IPS DF 6.9 (cell line): ENCODE results near the gene ANTXR2.
"Not testable (repeated sequence)": the region's sequence is repeated elsewhere in the genome, so short reads cannot be mapped to it uniquely, and the experiment has no call there.

ENCODE experiments used
- DNase-seq: peaks from one replicate; pipeline ENCODE4 v3.0.0-alpha.2; 2013; ENCODE audit warnings: low read depth, low spot score
- H3K27ac ChIP-seq: one replicate; pipeline ENCODE4 v1.5.1; 2013; ENCODE audit warnings: low read length, control low read depth
- H3K27me3 ChIP-seq: 2 replicates; pipeline ENCODE4 v1.6.1; 2013; ENCODE audit warnings: mild to moderate bottlenecking, low read length; ENCODE audit not compliant: control insufficient read depth, insufficient read depth
- H3K36me3 ChIP-seq: 2 replicates; pipeline ENCODE4 v1.6.1; 2013; ENCODE audit warnings: low read length; ENCODE audit not compliant: control insufficient read depth, insufficient read depth
- H3K4me1 ChIP-seq: 2 replicates; pipeline ENCODE4 v1.6.1; 2013; ENCODE audit warnings: low read length; ENCODE audit not compliant: control insufficient read depth, insufficient read depth
- H3K4me3 ChIP-seq: 2 replicates; pipeline ENCODE4 v1.5.1; 2013; ENCODE audit warnings: mild to moderate bottlenecking, low read length
- H3K9me3 ChIP-seq: 2 replicates; pipeline ENCODE4 v1.6.1; 2013; ENCODE audit warnings: low read length, inconsistent platforms; ENCODE audit not compliant: control insufficient read depth, insufficient read depth
- WGBS: extraction: QIAGEN DNeasy Blood & Tissue Kit; methylation state at CpG from one replicate; pipeline ENCODE4 v1.1.7; 2013; ENCODE audit warnings: mixed read lengths, missing lambda C conversion rate; ENCODE audit not compliant: insufficient read length, insufficient coverage; 5-methylcytosine and 5-hydroxymethylcytosine counted together

Gene ANTXR2

GRCh38 chr4:80072744-80073472, at the start of gene ANTXR2:
Gene ANTXR2, minus strand, starts transcription at chr4:80073229. Its CDS starts 669 bp downstream, at chr4:80072560.
- DNase-seq: peak; percentile 43
- peak within 1 kb of the TSS; percentile 88 for H3K4me3 ChIP-seq
- no peaks in the 10 kb centered on the region for H3K36me3 ChIP-seq
- H3K27ac ChIP-seq: no peak within 1 kb of the TSS
- H3K27me3 ChIP-seq: no peaks in the 10 kb centered on the region
- no peaks in the 10 kb centered on the region for H3K4me1 ChIP-seq
- no peaks in the 10 kb centered on the region for H3K9me3 ChIP-seq
- no CpG with 5 or more reads among the region's 52 CpGs for WGBS

- not testable (repeated sequence) for H3K9me3 ChIP-seq, H3K4me3 ChIP-seq, H3K4me1 ChIP-seq, H3K27ac ChIP-seq, H3K27me3 ChIP-seq, H3K36me3 ChIP-seq, DNase-seq
- no CpG with 5 or more reads among the region's 3 CpGs for WGBS
These were observed 48.8 kb upstream of the ANTXR2 start for GRCh38 chr4:80121815-80122214.

GRCh38 chr4:80119620-80120019, 46.6 kb upstream of the ANTXR2 start:
- H3K4me3 ChIP-seq, DNase-seq, H3K36me3 ChIP-seq, H3K4me1 ChIP-seq, H3K27ac ChIP-seq, H3K9me3 ChIP-seq, H3K27me3 ChIP-seq: not testable (repeated sequence)
- whole genome bisulfite sequencing: no CpG with 5 or more reads among the region's 3 CpGs

- Histone ChIP-seq H3K27me3 (no peaks in the 10 kb centered on the region), H3K36me3 (no peaks in the 10 kb centered on the region), H3K27ac (no peak overlapping the region), H3K9me3 (no peaks in the 10 kb centered on the region), H3K4me1 (no peaks in the 10 kb centered on the region), H3K4me3 (no peak overlapping the region)
- no CpG with 5 or more reads among the region's 1 CpG for WGBS
- DNase-seq: no peak
These were observed 43.5 kb upstream of the ANTXR2 start for GRCh38 chr4:80116516-80116915.

GRCh38 chr4:80115368-80116181, 42.5 kb upstream of the ANTXR2 start:
- Histone ChIP-seq H3K9me3 (no peaks in the 10 kb centered on the region), H3K27me3 (no peaks in the 10 kb centered on the region), H3K4me1 (no peaks in the 10 kb centered on the region), H3K4me3 (no peak overlapping the region), H3K36me3 (no peaks in the 10 kb centered on the region), H3K27ac (no peak overlapping the region)
- no CpG with 5 or more reads among the region's 8 CpGs for WGBS
- no peak for DNase-seq

- H3K4me1 ChIP-seq: no peaks in the 10 kb centered on the region
- H3K36me3 ChIP-seq: no peaks in the 10 kb centered on the region
- no peaks in the 10 kb centered on the region for H3K9me3 ChIP-seq
- no peak overlapping the region for H3K4me3 ChIP-seq
- DNase-seq: no peak
- no peaks in the 10 kb centered on the region for H3K27me3 ChIP-seq
- no peak overlapping the region for H3K27ac ChIP-seq
These were observed 41.8 kb upstream of the ANTXR2 start for GRCh38 chr4:80114732-80115265.

- no peak for DNase-seq
- no peaks in the 10 kb centered on the region for H3K9me3 ChIP-seq
- no peaks in the 10 kb centered on the region for H3K4me1 ChIP-seq
- no peaks in the 10 kb centered on the region for H3K27me3 ChIP-seq
- no peak overlapping the region for H3K27ac ChIP-seq
- no peaks in the 10 kb centered on the region for H3K36me3 ChIP-seq
- no peak overlapping the region for H3K4me3 ChIP-seq
- WGBS: no CpG with 5 or more reads among the region's 3 CpGs
These were observed 40.6 kb upstream of the ANTXR2 start for GRCh38 chr4:80113615-80114014.

GRCh38 chr4:80112236-80112635, 39.2 kb upstream of the ANTXR2 start:
- no CpG with 5 or more reads among the region's 3 CpGs for WGBS
- Histone ChIP-seq H3K27me3 (no peaks in the 10 kb centered on the region), H3K4me3 (no peak overlapping the region), H3K9me3 (no peaks in the 10 kb centered on the region), H3K4me1 (no peaks in the 10 kb centered on the region), H3K27ac (no peak overlapping the region), H3K36me3 (no peaks in the 10 kb centered on the region)
- DNase-seq: no peak

GRCh38 chr4:80111276-80111675, 38.2 kb upstream of the ANTXR2 start:
- Histone ChIP-seq H3K9me3 (no peaks in the 10 kb centered on the region), H3K4me3 (no peak overlapping the region), H3K4me1 (no peaks in the 10 kb centered on the region), H3K27ac (no peak overlapping the region), H3K36me3 (no peaks in the 10 kb centered on the region), H3K27me3 (no peaks in the 10 kb centered on the region)
- DNase-seq: no peak

GRCh38 chr4:80107374-80107773, 34.3 kb upstream of the ANTXR2 start:
- Histone ChIP-seq H3K4me1 (no peaks in the 10 kb centered on the region), H3K27ac (no peak overlapping the region), H3K4me3 (no peak overlapping the region), H3K9me3 (no peaks in the 10 kb centered on the region), H3K27me3 (no peaks in the 10 kb centered on the region), H3K36me3 (no peaks in the 10 kb centered on the region)
- no peak for DNase-seq
- WGBS: 100% methylated on average over 1 of the region's 1 CpG
